ENCODE data around the gene ARHGAP22. TPM values are rescaled to one million over a fixed set of nuclear protein-coding genes. Genes with fewer than 3 reads are reported as not detected.

Gene ARHGAP22
- total RNA-seq, 1 experiment from 2014 or later: not detected

GRCh38 chr10:48620719-48621118 lies 15.8 kb upstream of the ARHGAP22 start:
- Histone ChIP-seq H3K27ac (no peak overlapping the region), H3K4me1 (no peaks in the 10 kb centered on the region), H3K27me3 (no peaks in the 10 kb centered on the region), H3K9me3 (replicated peaks) (no peaks in the 10 kb centered on the region), H3K36me3 (no peaks in the 10 kb centered on the region), H3K4me3 (no peak overlapping the region)
- DNase-seq: no peak

GRCh38 chr10:48616436-48616835 lies 11.6 kb upstream of the ARHGAP22 start:
- H3K9me3 ChIP-seq (replicated peaks): no peaks in the 10 kb centered on the region

GRCh38 chr10:48614481-48615390 lies 9.9 kb upstream of the ARHGAP22 start:
- Histone ChIP-seq H3K27ac (no peak overlapping the region), H3K36me3 (no peaks in the 10 kb centered on the region), H3K27me3 (no peaks in the 10 kb centered on the region), H3K9me3 (replicated peaks) (no peaks in the 10 kb centered on the region), H3K4me1 (no peaks in the 10 kb centered on the region), H3K4me3 (no peak overlapping the region)
- no peak for DNase-seq

More at GRCh38 chr10:48616436-48616835, 11.6 kb upstream of the ARHGAP22 start:
- Histone ChIP-seq H3K27me3 (no peaks in the 10 kb centered on the region), H3K27ac (no peak overlapping the region), H3K4me1 (no peaks in the 10 kb centered on the region), H3K4me3 (no peak overlapping the region), H3K36me3 (no peaks in the 10 kb centered on the region)
- DNase-seq: no peak

- H3K27ac ChIP-seq: no peak overlapping the region
- DNase-seq: no peak
- no peaks in the 10 kb centered on the region for H3K27me3 ChIP-seq
- H3K36me3 ChIP-seq: no peaks in the 10 kb centered on the region
- no peaks in the 10 kb centered on the region for H3K4me1 ChIP-seq
- no peak overlapping the region for H3K4me3 ChIP-seq
- no peaks in the 10 kb centered on the region for H3K9me3 ChIP-seq (replicated peaks)
Observed at GRCh38 chr10:48613016-48613415, 8.1 kb upstream of the ARHGAP22 start.

- Histone ChIP-seq H3K9me3 (replicated peaks) (no peaks in the 10 kb centered on the region), H3K4me3 (no peak overlapping the region), H3K27ac (no peak overlapping the region), H3K36me3 (no peaks in the 10 kb centered on the region), H3K4me1 (peaks cover 3% of the 10 kb centered on the region; the same call in 1 of the 2 replicates), H3K27me3 (no peaks in the 10 kb centered on the region)
- no peak for DNase-seq
Observed at GRCh38 chr10:48612236-48612943, 7.5 kb upstream of the ARHGAP22 start.

DNA sequence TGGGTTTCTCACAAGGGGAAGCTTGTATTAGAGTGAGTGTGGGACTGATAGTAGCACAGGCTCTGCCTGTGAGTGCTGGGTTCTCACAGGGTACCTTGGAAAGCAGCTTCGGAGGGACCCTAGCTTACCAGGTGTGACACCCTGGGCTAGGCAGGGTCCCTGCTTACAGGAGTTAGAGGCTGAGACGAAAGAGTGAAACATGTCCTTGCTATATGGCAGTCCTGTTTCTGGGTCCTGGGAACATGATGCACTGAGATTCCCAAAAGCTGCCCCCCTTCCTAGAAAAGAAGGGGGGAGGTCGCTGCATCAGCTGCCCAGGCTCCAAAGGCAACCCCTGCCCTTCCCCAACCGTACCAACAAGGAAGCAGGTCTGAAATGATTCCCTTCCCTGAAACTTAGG lies 6.3 kb upstream of the ARHGAP22 start:
- H3K36me3 ChIP-seq: no peaks in the 10 kb centered on the region
- H3K4me3 ChIP-seq: no peak overlapping the region
- no peak overlapping the region for H3K27ac ChIP-seq
- no peaks in the 10 kb centered on the region for H3K9me3 ChIP-seq (replicated peaks)
- H3K4me1 ChIP-seq: peaks cover 6% of the 10 kb centered on the region; the same call in 1 of the 2 replicates
- no peak for DNase-seq
- no peaks in the 10 kb centered on the region for H3K27me3 ChIP-seq

- Histone ChIP-seq H3K27me3 (no peaks in the 10 kb centered on the region), H3K27ac (no peak overlapping the region), H3K4me3 (no peak overlapping the region), H3K4me1 (peaks cover 6% of the 10 kb centered on the region; the same call in 1 of the 2 replicates), H3K36me3 (no peaks in the 10 kb centered on the region), H3K9me3 (replicated peaks) (no peaks in the 10 kb centered on the region)
- DNase-seq: no peak
Observed at GRCh38 chr10:48610585-48611093, 5.8 kb upstream of the ARHGAP22 start.

- peaks cover 6% of the 10 kb centered on the region; the same call in 1 of the 2 replicates for H3K4me1 ChIP-seq
- no peaks in the 10 kb centered on the region for H3K36me3 ChIP-seq
- no peaks in the 10 kb centered on the region for H3K27me3 ChIP-seq
- H3K9me3 ChIP-seq (replicated peaks): no peaks in the 10 kb centered on the region
- H3K27ac ChIP-seq: no peak overlapping the region
- no peak overlapping the region for H3K4me3 ChIP-seq
- DNase-seq: no peak
Observed at GRCh38 chr10:48609899-48610584, 5.2 kb upstream of the ARHGAP22 start.

GRCh38 chr10:48609441-48609840 lies 4.6 kb upstream of the ARHGAP22 start:
- no peaks in the 10 kb centered on the region for H3K9me3 ChIP-seq (replicated peaks)
- DNase-seq: no peak
- no peaks in the 10 kb centered on the region for H3K27me3 ChIP-seq
- peaks cover 6% of the 10 kb centered on the region; the same call in 1 of the 2 replicates for H3K4me1 ChIP-seq
- no peak overlapping the region for H3K27ac ChIP-seq
- no peak overlapping the region for H3K4me3 ChIP-seq
- no peaks in the 10 kb centered on the region for H3K36me3 ChIP-seq

DNA sequence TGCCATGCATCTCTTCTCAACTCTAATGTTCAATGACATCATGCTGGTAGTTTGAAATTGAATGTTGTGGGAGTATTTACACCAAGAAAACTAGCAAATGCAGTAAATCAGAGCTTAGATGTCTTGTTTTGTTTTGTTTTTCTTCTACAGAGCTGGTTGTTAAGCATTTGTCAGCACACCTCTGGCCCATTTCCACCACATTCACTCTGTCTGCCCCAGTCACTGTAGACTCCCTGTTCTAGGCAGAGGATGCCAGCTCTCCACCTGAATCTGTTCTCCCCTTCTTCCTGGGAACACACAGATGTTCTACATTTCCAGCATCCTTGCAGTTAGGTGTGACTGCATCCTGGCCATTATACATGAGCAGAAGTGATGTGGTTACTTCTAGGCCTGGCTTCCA lies 4.1 kb upstream of the ARHGAP22 start:
- Histone ChIP-seq H3K4me3 (no peak overlapping the region), H3K27me3 (no peaks in the 10 kb centered on the region), H3K36me3 (no peaks in the 10 kb centered on the region), H3K4me1 (peaks cover 6% of the 10 kb centered on the region; the same call in 1 of the 2 replicates), H3K27ac (no peak overlapping the region), H3K9me3 (replicated peaks) (no peaks in the 10 kb centered on the region)
- DNase-seq: no peak

DNA sequence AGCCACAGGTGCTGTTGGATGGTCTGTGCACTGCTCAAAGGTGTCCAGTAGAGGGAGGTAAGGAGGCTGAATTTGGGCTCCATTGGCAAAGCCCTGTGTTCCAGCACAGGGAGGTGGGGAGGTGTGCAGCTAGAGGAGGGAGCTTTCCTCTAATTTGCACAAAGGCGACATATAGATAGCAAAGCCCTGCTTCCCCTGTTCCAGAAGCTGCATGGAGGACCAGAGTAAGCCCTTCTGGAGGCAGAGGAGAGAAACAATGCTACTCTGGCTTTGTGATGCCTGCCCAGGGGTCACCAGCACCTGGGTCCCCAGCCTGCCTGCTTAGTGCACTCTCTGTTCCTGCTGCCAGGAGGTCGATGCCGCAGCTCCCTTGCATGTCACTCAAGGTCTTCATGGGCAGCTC lies 3.4 kb upstream of the ARHGAP22 start:
- Histone ChIP-seq H3K4me3 (no peak overlapping the region), H3K27ac (no peak overlapping the region), H3K27me3 (no peaks in the 10 kb centered on the region), H3K9me3 (replicated peaks) (no peaks in the 10 kb centered on the region), H3K36me3 (no peaks in the 10 kb centered on the region), H3K4me1 (peaks cover 6% of the 10 kb centered on the region; the same call in 1 of the 2 replicates)
- DNase-seq: peak; percentile 18 to 51

- no peak overlapping the region for H3K27ac ChIP-seq
- no peaks in the 10 kb centered on the region for H3K9me3 ChIP-seq (replicated peaks)
- H3K27me3 ChIP-seq: no peaks in the 10 kb centered on the region
- peaks cover 6% of the 10 kb centered on the region; the same call in 1 of the 2 replicates for H3K4me1 ChIP-seq
- peak in 1 of 2 experiments; percentile 11 for DNase-seq
- no peak overlapping the region for H3K4me3 ChIP-seq
- H3K36me3 ChIP-seq: no peaks in the 10 kb centered on the region
Observed at GRCh38 chr10:48607356-48608278, 2.7 kb upstream of the ARHGAP22 start.

- H3K4me3 ChIP-seq: no peak overlapping the region
- H3K27me3 ChIP-seq: no peaks in the 10 kb centered on the region
- no peaks in the 10 kb centered on the region for H3K9me3 ChIP-seq (replicated peaks)
- peak; percentile 29 to 55 for DNase-seq
- H3K27ac ChIP-seq: no peak overlapping the region
- H3K4me1 ChIP-seq: peaks cover 6% of the 10 kb centered on the region; the same call in 1 of the 2 replicates
- no peaks in the 10 kb centered on the region for H3K36me3 ChIP-seq
Observed at GRCh38 chr10:48606530-48607355, 1.9 kb upstream of the ARHGAP22 start.
